Activated CD8-positive, alpha-beta memory T cell treated with anti-CD3 and anti-CD28 coated beads for 24 hours (primary cell): Measurements from ENCODE around the gene PINK1.
A peak's percentile ranks its signal among the peaks of the same experiment; 100 is the strongest.

Experiments
- DNase-seq: peaks from one replicate; pipeline ENCODE4 v3.0.0-alpha.2; 2020

The PINK1 gene

GRCh38 chr1:20611652-20612051 lies 21.6 kb upstream of the PINK1 start:
- DNase-seq, result no peak

DNA sequence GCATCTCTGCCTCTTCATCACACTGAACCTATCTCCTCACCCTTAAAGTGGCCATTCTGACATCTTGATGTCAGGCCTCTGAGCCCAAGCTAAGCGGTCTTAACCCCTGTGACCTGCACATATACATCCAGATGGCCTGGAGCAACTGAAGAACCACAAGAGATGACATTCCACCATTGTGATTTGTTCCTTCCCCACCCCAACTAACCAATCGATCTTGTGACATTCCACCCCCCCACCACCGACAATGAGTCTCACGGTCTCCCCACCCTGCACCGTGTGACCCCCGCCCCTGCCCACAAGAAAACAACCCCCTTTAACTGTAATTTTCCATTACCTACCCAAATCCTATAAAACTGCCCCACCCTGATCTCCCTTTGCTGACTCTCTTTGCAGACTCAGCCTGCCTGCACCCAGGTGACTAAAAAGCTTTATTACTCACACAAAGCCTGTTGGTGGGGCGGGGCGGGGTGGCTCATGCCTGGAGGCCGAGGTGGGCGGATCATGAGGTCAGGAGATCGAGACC lies 21.0 kb upstream of the PINK1 start:
- DNase-seq, result no peak

GRCh38 chr1:20614131-20614579 lies 19.1 kb upstream of the PINK1 start:
- no peak for DNase-seq

DNA sequence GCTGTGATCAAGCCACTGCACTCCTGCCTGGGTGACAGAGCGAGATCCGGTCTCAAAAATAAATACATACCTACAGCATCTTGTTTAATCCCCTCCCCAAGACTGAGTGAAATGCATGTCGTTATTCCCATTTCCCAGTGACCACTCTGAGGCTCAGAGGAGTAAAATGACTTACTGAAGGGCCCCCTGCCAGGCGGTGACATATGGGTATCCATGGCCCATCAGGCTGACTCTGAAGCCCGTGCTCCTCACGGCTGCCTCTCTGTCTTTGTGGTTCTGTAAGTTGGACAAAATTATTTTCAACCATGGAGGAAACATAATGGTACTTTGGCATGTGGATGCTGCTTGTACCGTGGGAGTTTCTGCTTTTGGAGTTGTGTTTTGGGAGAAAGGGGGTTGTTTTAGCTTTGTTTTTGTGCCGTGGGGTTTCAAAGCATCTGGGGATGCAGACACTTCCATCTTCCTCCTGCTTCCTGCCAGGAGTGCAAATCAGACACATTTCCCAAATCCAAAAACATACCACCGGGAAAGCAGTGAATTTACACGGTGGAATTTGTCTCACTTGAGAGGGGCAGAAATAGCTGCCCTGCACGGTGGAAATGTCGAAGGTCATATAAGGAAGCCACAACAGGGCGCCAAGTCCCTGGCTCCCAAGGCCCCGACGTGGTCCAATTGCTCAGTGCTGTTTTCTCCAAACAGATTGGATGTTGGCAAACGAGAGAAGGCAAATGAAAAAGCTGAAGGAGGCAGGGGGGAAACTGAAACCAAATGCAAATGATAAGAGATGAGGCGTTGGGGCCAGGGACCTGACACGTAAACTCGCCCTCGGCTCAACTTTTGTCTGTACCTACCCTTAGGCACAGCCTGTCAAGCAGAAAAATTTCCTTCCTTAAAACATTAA lies 17.1 kb upstream of the PINK1 start:
- DNase-seq, result no peak

DNA sequence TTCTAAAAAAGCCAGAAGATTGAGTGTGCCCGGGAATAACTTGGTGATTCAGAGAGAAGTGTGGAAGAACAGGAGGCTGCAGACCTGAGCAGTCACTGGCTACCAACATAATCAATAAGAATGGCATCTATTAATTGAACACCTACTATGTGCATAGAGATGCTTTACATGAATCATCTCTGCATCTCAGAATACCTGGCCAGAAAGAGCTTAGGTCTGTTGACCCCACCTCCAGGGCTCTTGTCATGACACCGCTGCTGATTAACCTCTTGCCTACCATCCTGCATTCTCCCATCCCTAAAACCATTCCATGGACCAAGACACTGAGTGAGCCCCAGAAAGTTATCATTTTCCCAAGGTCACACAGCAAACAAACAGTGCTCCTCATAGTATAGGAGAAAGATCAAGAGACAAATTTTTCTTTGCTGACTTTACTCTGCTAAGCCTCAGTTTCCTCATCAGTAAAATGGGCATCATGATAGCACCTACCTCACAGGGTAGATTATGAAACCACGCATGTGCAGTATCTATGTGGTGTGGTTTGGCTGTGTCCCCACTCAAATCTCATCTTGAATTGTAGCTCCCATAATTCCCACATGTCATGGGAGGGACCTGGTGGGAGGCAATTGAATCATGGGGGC lies 16.3 kb upstream of the PINK1 start:
- DNase-seq, result no peak

DNA sequence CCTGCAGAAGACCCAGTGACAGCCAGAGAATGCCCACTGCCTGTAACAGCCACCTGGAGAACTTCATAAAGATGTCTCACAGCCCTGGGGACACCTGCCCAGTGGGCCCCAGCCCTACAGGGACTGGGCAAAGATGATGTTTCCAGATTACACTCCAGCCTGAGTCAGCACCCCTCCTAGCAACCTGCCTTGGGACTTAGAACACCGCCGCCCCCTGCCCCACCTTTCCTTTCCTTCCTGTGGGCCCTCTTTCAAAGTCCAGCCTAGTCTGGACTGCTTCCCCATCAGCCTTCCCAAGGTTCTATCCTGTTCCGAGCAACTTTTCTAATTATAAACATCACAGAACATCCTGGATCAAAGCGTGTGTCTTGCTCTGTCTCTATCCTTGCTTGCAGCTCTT lies 14.7 kb upstream of the PINK1 start:
- DNase-seq, result no peak

- no peak for DNase-seq
These were observed 13.3 kb upstream of the PINK1 start for GRCh38 chr1:20619999-20620398.

DNA sequence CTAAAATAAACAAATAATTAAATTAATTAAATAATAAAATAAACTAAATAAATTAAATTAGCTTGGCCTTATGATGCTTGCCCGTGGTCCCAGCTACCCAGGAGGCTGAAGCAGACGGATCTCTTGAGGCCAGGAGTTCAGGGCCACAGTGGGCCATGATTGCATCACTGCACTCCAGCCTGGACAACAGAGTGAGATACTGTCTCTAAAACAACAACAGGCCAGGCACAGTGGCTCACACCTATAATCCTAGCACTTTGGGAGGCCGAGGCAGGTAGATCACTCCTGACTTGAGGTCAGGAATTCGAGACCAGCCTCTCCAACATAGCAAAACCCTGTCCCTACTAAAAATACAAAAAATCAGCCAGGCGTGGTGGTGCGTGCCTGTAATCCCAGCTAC lies 12.2 kb upstream of the PINK1 start:
- DNase-seq, result no peak

- DNase-seq, result no peak
These were observed 8.5 kb upstream of the PINK1 start for GRCh38 chr1:20624709-20625108.

- no peak for DNase-seq
These were observed 7.8 kb upstream of the PINK1 start for GRCh38 chr1:20625176-20626097.

DNA sequence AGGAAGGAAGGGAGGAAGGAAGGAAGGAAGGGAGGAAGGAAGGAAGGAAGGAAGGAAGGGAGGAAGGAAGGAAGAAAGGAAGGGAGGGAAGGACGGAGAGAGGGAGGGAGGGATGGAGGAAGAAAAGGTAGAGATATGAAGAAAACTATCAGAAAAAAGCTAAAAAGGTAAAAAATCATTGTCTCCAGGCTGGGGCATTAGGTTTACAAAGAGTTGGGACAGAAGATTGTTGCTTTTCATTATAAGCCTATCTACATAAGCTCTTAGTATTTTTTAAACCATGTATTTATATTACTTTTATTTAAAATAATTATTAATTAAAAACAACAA lies 7.2 kb upstream of the PINK1 start:
- no peak for DNase-seq

GRCh38 chr1:20626524-20626923 lies 6.7 kb upstream of the PINK1 start:
- DNase-seq, result no peak

GRCh38 chr1:20630729-20631128 lies 2.5 kb upstream of the PINK1 start:
- no peak for DNase-seq

DNA sequence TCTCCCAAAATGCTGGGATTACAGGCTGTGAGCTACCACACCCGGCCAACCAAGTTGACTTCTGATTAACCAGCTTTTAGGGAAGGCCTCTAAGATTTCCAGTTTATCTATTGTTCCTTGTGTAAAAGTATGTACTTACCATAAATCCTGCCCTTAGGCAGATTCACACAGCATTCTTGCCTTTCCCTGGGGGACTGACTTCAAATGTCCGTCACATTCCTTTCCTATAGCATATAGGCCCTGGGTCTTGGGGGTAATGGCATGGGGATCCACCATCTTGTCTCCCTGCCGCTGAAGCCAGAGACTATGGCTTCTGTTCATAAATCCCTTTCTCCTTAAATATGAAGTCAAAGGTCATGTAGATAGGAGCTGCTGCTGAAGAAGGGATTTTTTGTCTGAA lies 872 bp upstream of the PINK1 start:
- no peak for DNase-seq

DNA sequence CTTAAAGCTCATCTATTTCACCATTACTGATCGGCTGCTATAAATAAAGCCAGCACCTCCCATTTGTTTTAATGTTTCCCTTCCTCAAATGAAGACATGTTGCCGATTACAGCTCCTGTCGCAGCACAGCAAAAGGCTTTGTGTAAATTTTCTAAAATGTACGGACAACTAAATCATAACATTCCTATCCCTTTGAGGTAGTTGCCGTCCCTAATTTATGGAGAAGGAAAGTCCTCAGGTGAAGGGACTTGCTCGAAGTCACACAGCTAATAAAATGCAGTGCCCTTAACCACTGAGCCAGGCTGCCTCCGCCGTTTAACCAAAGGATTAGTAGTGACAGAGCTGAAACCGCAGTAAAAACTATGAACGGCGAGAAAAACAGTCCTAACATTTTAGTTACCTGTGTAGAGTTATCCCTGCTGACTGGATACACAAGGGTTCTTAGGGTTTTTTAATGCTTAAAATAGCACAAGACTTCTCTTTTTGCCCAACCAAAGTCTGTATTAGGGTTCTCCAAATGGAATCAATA lies 871 bp downstream of the PINK1 start:
- DNase-seq, result peak; percentile 60

GRCh38 chr1:20634594-20635084 lies 1.4 kb downstream of the PINK1 start:
- DNase-seq, result no peak

- DNase-seq, result no peak
These were observed 3.6 kb downstream of the PINK1 start for GRCh38 chr1:20636785-20637347.

- DNase-seq, result peak; percentile 75
These were observed 6.9 kb downstream of the PINK1 start for GRCh38 chr1:20640183-20640597.

GRCh38 chr1:20641975-20642374 lies 8.7 kb downstream of the PINK1 start:
- DNase-seq, result no peak

- no peak for DNase-seq
These were observed 9.8 kb downstream of the PINK1 start for GRCh38 chr1:20643080-20643479.

DNA sequence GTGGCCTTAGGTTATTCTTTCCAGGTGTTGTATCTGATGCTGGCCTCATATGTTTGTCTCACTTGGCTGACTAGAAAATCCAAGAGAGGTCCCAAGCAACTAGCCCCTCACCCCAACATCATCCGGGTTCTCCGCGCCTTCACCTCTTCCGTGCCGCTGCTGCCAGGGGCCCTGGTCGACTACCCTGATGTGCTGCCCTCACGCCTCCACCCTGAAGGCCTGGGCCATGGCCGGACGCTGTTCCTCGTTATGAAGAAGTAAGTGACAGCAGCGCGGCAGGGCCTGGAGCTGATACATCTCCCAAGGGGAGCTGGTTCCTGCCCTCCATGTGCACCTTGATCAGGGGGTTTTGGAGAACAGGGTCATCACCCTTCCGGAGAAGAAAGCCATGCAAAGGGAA lies 11.2 kb downstream of the PINK1 start:
- no peak for DNase-seq

DNA sequence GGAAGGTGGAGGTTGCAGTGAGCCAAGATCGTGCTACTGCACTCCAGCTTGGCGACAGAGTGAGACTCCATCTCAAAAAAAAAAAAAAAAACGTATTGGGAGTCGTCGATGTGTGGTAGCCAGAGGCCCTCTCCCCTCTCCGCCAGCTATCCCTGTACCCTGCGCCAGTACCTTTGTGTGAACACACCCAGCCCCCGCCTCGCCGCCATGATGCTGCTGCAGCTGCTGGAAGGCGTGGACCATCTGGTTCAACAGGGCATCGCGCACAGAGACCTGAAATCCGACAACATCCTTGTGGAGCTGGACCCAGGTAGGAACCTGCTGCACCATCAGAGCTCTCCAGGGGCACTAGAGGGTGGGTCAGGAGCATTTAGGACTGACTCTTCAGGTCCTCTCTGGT lies 12.2 kb downstream of the PINK1 start:
- DNase-seq, result no peak
